Astrocyte of the spinal cord (primary cell): ENCODE measurements around the gene TRABD2A.
"Not testable (repeated sequence)": the region's sequence is repeated elsewhere in the genome, so short reads cannot be mapped to it uniquely, and the experiment has no call there.

Experiments
- DNase-seq: peaks from one replicate; pipeline ENCODE4 v3.0.0; 2011; ENCODE audit warnings: low read depth, low spot score
- H3K4me3 ChIP-seq: 2 replicates; pipeline ENCODE4 v1.5.1; 2011; ENCODE audit warnings: low read depth, mild to moderate bottlenecking, low read length, moderate library complexity
- CTCF ChIP-seq: IDR thresholded peaks from 2 replicates; pipeline ENCODE4 v1.5.1; 2012; ENCODE audit warnings: low read depth, mild to moderate bottlenecking, low read length, inconsistent platforms
- in situ Hi-C: cut with HindIII; loops from 2 replicates; pipeline ENCODE4 v1.10.0; 2017; ENCODE audit warnings: low sequenced_read_pairs

The TRABD2A gene

GRCh38 chr2:84875213-84875560 is 5.7 kb downstream of the TRABD2A start:
- TF ChIP-seq CTCF = no peak
- no peak for DNase-seq
- in situ Hi-C loops = no loop called here
- H3K4me3 ChIP-seq = no peak overlapping the region

- no peak overlapping the region for H3K4me3 ChIP-seq
- DNase-seq = no peak
- TF ChIP-seq CTCF = no peak
- in situ Hi-C loops = no loop called here
Observed at GRCh38 chr2:84874381-84875212, 6.3 kb downstream of the TRABD2A start.

- TF ChIP-seq CTCF = no peak
- DNase-seq = no peak
- no peak overlapping the region for H3K4me3 ChIP-seq
- in situ Hi-C loops = no loop called here
Observed at GRCh38 chr2:84873350-84873749, 7.5 kb downstream of the TRABD2A start.

GRCh38 chr2:84872691-84873090 is 8.2 kb downstream of the TRABD2A start:
- in situ Hi-C loops, H3K4me3 ChIP-seq, DNase-seq: not testable (repeated sequence)

- in situ Hi-C loops = no loop called here
- TF ChIP-seq CTCF = no peak
- H3K4me3 ChIP-seq = no peak overlapping the region
- DNase-seq = no peak
Observed at GRCh38 chr2:84870306-84870705, 10.6 kb downstream of the TRABD2A start.

- H3K4me3 ChIP-seq, DNase-seq, in situ Hi-C loops: not testable (repeated sequence)
Observed at GRCh38 chr2:84868327-84868726, 12.6 kb downstream of the TRABD2A start.

GRCh38 chr2:84866122-84866521 is 14.8 kb downstream of the TRABD2A start:
- no peak for TF ChIP-seq CTCF
- in situ Hi-C loops = no loop called here
- no peak for DNase-seq
- no peak overlapping the region for H3K4me3 ChIP-seq
